T-cell (primary cell): ENCODE results near the gene MROH8. TPM values are rescaled to one million over a fixed set of nuclear protein-coding genes. Genes with fewer than 3 reads are reported as not detected.

Experiments
- ATAC-seq, 4 experiments: fragments of 200-7000 bp in 3 of 4; fragments of 150-1000 bp in 1 of 4; cut with Tn5 transposase; replicated peaks in 1 of 4; 1 replicate in 3 of 4; 2 replicates in 1 of 4; pipeline ENCODE4 v1.10.0; 2021; ENCODE audit warnings: moderate library complexity in 3 of 4, mild to moderate bottlenecking in 2 of 4, moderate number of reproducible peaks in 1 of 4
- CTCF ChIA-PET, 2 donors: fragments of 300-600 bp; sonication (Branson Sonifier 250); formaldehyde crosslinking; loops; one replicate each; lab custom pipeline; 2022; ENCODE audit warnings: antibody characterized with exemption in 2 of 2; lab: Charles Lee
- POLR2A ChIA-PET, 2 donors: fragments of 300-600 bp; sonication (Branson Sonifier 250); formaldehyde crosslinking; loops; one replicate each; lab custom pipeline; 2022; ENCODE audit warnings: antibody characterized with exemption in 2 of 2; lab: Charles Lee
- DNase-seq, 35 experiments: peaks; one replicate each; pipeline versions ENCODE4 v3.0.0 to v3.0.0-alpha.2; 2013 to 2023
- H3K27ac ChIP-seq: one replicate; pipeline ENCODE4 v1.5.1; 2013; ENCODE audit warnings: low read length
- H3K27me3 ChIP-seq, 2 experiments: replicated peaks in 1 of 2; 1 replicate in 1 of 2; 2 replicates in 1 of 2; pipeline versions ENCODE4 v1.6.1 to v1.7.0; 2013; ENCODE audit warnings: low read length in 1 of 2, mixed read lengths in 1 of 2; ENCODE audit not compliant: control insufficient read depth in 2 of 2, insufficient read depth in 2 of 2; ENCODE audit errors: extremely low read depth in 1 of 2
- H3K36me3 ChIP-seq, 2 donors: 1 replicate in 1 of 2; 2 replicates in 1 of 2; pipeline versions ENCODE4 v1.6.1 to v1.7.0; 2013; ENCODE audit warnings: low read length in 1 of 2; ENCODE audit not compliant: control insufficient read depth in 2 of 2, insufficient read depth in 1 of 2; ENCODE audit errors: extremely low read depth in 1 of 2
- H3K4me1 ChIP-seq, 2 experiments: 1 replicate in 1 of 2; 2 replicates in 1 of 2; pipeline versions ENCODE4 v1.6.1 to v1.7.0; 2013; ENCODE audit warnings: low read length in 2 of 2, mixed read lengths in 1 of 2; ENCODE audit not compliant: insufficient read depth in 2 of 2, control insufficient read depth in 1 of 2; ENCODE audit errors: extremely low read depth in 1 of 2
- H3K4me3 ChIP-seq, 2 donors: 1 replicate in 1 of 2; 2 replicates in 1 of 2; pipeline versions ENCODE4 v1.5.1 to v1.7.0; 2013; ENCODE audit warnings: mild to moderate bottlenecking in 2 of 2, low read length in 1 of 2, moderate library complexity in 1 of 2; ENCODE audit not compliant: control insufficient read depth in 1 of 2; ENCODE audit errors: extremely low read depth in 1 of 2
- H3K9me3 ChIP-seq: 2 replicates; pipeline ENCODE4 v1.7.0; 2013
- H3K27ac Mint-ChIP-seq, 2 donors: one replicate each; pipeline ENCODE4 v1.8.0; 2020 to 2021; ENCODE audit warnings: mild to moderate bottlenecking in 2 of 2, mixed read lengths in 2 of 2
- H3K27me3 Mint-ChIP-seq, 2 donors: one replicate each; pipeline ENCODE4 v1.8.0; 2021 to 2022; ENCODE audit warnings: mixed read lengths in 2 of 2
- H3K36me3 Mint-ChIP-seq: one replicate; pipeline ENCODE4 v1.8.0; 2021; ENCODE audit warnings: mixed read lengths
- H3K4me1 Mint-ChIP-seq, 3 donors: one replicate each; pipeline ENCODE4 v1.8.0; 2020 to 2022; ENCODE audit warnings: mixed read lengths in 3 of 3, mild to moderate bottlenecking in 1 of 3
- H3K4me3 Mint-ChIP-seq, 3 donors: one replicate each; pipeline ENCODE4 v1.8.0; 2020 to 2022; ENCODE audit warnings: mild to moderate bottlenecking in 3 of 3, mixed read lengths in 3 of 3, moderate library complexity in 3 of 3
- H3K9me3 Mint-ChIP-seq, 3 donors: one replicate each; pipeline ENCODE4 v1.8.0; 2020 to 2022; ENCODE audit warnings: mixed read lengths in 3 of 3
- WGBS: methylation state at CpG from one replicate; pipeline ENCODE4 v1.1.5; 2013; ENCODE audit warnings: missing lambda C conversion rate; ENCODE audit not compliant: insufficient coverage; 5-methylcytosine and 5-hydroxymethylcytosine counted together
- total RNA-seq, 35 experiments: library from RNA in 6 of 35; stranded (reverse) in 6 of 35; fragments of 120-200 nt in 1 of 35; gene quantifications; one replicate each; pipeline versions ENCODE4 v1.2.1 to v1.2.4 and lab custom pipeline; 2013 to 2026

MROH8 gene
- total RNA-seq, 5 donors from 2014 or later (not counting 1 experiment from before 2014, with no cell fraction given), result 0.70 to 2.5 (median 1.5) TPM

GRCh38 chr20:37188787-37189186 lies 9.4 kb upstream of the MROH8 start:
- Mint-ChIP-seq H3K4me3 (no peak overlapping the region), H3K27me3 (no peaks in the 10 kb centered on the region), H3K4me1 (peaks cover 65 to 72% (median 72%) of the 10 kb centered on the region in 3 donors), H3K27ac (peak overlapping the region in 1 of 2 donors; percentile 90), H3K36me3 (peaks cover 44% of the 10 kb centered on the region), H3K9me3 (no peaks in the 10 kb centered on the region)
- peaks cover 4 to 49% of the 10 kb centered on the region in 2 donors for H3K36me3 ChIP-seq
- H3K4me1 ChIP-seq, result peaks cover 4 to 41% of the 10 kb centered on the region in 2 experiments
- no peak for DNase-seq
- no peaks in the 10 kb centered on the region for H3K27me3 ChIP-seq
- ChIA-PET CTCF (interaction anchor here (0.6 to 1.4 kb wide), 4 partner anchors 9 to 181 kb away, joined by 3 to 10 read pairs (median 4); partner anchors contain the start of genes MROH8 (in 1 of the 2) and RPN2 (in 1 of the 2)), POLR2A (no interaction called here)
- no peak overlapping the region for H3K4me3 ChIP-seq
- no CpG with 5 or more reads among the region's 7 CpGs for WGBS
- ATAC-seq, result no peak
- H3K27ac ChIP-seq, result no peak overlapping the region
- no peaks in the 10 kb centered on the region for H3K9me3 ChIP-seq

GRCh38 chr20:37185686-37186085 lies 6.3 kb upstream of the MROH8 start:
- CTCF ChIA-PET, result no interaction called here
- POLR2A ChIA-PET, result no interaction called here

GRCh38 chr20:37179683-37180524 lies 556 bp upstream of the MROH8 start:
- H3K36me3 Mint-ChIP-seq, result peaks cover 9% of the 10 kb centered on the region
- no peak for ATAC-seq

More at GRCh38 chr20:37185686-37186085, 6.3 kb upstream of the MROH8 start:
- no peak overlapping the region for H3K4me3 Mint-ChIP-seq
- H3K9me3 Mint-ChIP-seq, result no peaks in the 10 kb centered on the region
- no peak overlapping the region for H3K4me3 ChIP-seq
- H3K4me1 ChIP-seq, result peaks cover 6 to 40% of the 10 kb centered on the region in 2 experiments
- no peak for DNase-seq
- 89% methylated on average over 5 of the region's 5 CpGs for WGBS
- peaks cover 70 to 75% (median 74%) of the 10 kb centered on the region in 3 donors for H3K4me1 Mint-ChIP-seq
- ATAC-seq, result no peak
- peaks cover 39% of the 10 kb centered on the region for H3K36me3 Mint-ChIP-seq
- H3K27me3 ChIP-seq, result no peaks in the 10 kb centered on the region
- peaks cover under 1 to 56% of the 10 kb centered on the region in 2 donors for H3K36me3 ChIP-seq
- no peaks in the 10 kb centered on the region for H3K9me3 ChIP-seq
- H3K27me3 Mint-ChIP-seq, result no peaks in the 10 kb centered on the region
- peak overlapping the region; percentile 16 to 43 for H3K27ac Mint-ChIP-seq
- no peak overlapping the region for H3K27ac ChIP-seq

GRCh38 chr20:37172836-37173235 lies 6.5 kb downstream of the MROH8 start:
- Histone ChIP-seq H3K4me1 (peaks cover 0 to under 1% of the 10 kb centered on the region in 2 experiments), H3K9me3 (no peaks in the 10 kb centered on the region), H3K4me3 (no peak overlapping the region), H3K36me3 (no peaks in the 10 kb centered on the region), H3K27me3 (no peaks in the 10 kb centered on the region), H3K27ac (no peak overlapping the region)
- H3K9me3 Mint-ChIP-seq, result no peaks in the 10 kb centered on the region
- WGBS, result 86% methylated on average over 1 of the region's 4 CpGs
- ATAC-seq, result no peak
- H3K36me3 Mint-ChIP-seq, result peaks cover 10% of the 10 kb centered on the region
- H3K4me1 Mint-ChIP-seq, result peaks cover 0 to 1% (median under 1%) of the 10 kb centered on the region in 3 donors
- no peak overlapping the region for H3K27ac Mint-ChIP-seq
- ChIA-PET CTCF (interaction anchor here in 1 of 2 donors (0.6 kb wide), 1 partner anchor 27 kb away, joined by 3 read pairs; no protein-coding TSS in a partner anchor), POLR2A (interaction anchor here in 1 of 2 donors (0.6 to 0.7 kb wide), 2 partner anchors 53 to 62 kb away, joined by 7 to 9 read pairs; no protein-coding TSS in a partner anchor)
- H3K27me3 Mint-ChIP-seq, result no peaks in the 10 kb centered on the region
- no peak for DNase-seq
- H3K4me3 Mint-ChIP-seq, result no peak overlapping the region

More at GRCh38 chr20:37179683-37180524, 556 bp upstream of the MROH8 start:
- H3K9me3 Mint-ChIP-seq, result no peaks in the 10 kb centered on the region
- CTCF ChIA-PET, result interaction anchor here (0.6 to 2.1 kb wide), 4 partner anchors 9 to 354 kb away, joined by 3 to 23 read pairs (median 6); no protein-coding TSS in a partner anchor
- 0% methylated on average over 9 of the region's 15 CpGs for WGBS
- H3K4me1 ChIP-seq, result peaks cover 12 to 39% of the 10 kb centered on the region in 2 experiments
- H3K27ac Mint-ChIP-seq, result peak overlapping the region; percentile 83 to 94
- H3K4me3 ChIP-seq, result peak overlapping the region; percentile 89 to 98
- H3K4me1 Mint-ChIP-seq, result peaks cover 49 to 52% (median 51%) of the 10 kb centered on the region in 3 donors
- POLR2A ChIA-PET, result no interaction called here
- no peaks in the 10 kb centered on the region for H3K9me3 ChIP-seq
- H3K36me3 ChIP-seq, result peaks cover 0 to 19% of the 10 kb centered on the region in 2 donors
- H3K4me3 Mint-ChIP-seq, result peak overlapping the region; percentile 96 to 99 (median 98)
- no peak overlapping the region for H3K27ac ChIP-seq
- DNase-seq, result no peak
- no peaks in the 10 kb centered on the region for H3K27me3 Mint-ChIP-seq
- H3K27me3 ChIP-seq, result no peaks in the 10 kb centered on the region

GRCh38 chr20:37166867-37167266 lies 12.5 kb downstream of the MROH8 start:
- no peaks in the 10 kb centered on the region for H3K27me3 ChIP-seq
- WGBS, result no CpG with 5 or more reads among the region's 5 CpGs
- H3K4me3 ChIP-seq, result no peak overlapping the region
- no peaks in the 10 kb centered on the region for H3K36me3 ChIP-seq
- ChIA-PET CTCF (interaction anchor here in 1 of 2 donors (1.0 kb wide), 1 partner anchor 123 kb away, joined by 4 read pairs; no protein-coding TSS in a partner anchor), POLR2A (interaction anchor here in 1 of 2 donors (0.5 kb wide), 1 partner anchor 488 kb away, joined by 4 read pairs; no protein-coding TSS in a partner anchor)
- no peak for ATAC-seq
- H3K4me3 Mint-ChIP-seq, result no peak overlapping the region
- no peak overlapping the region for H3K27ac Mint-ChIP-seq
- peaks cover 14% of the 10 kb centered on the region for H3K36me3 Mint-ChIP-seq
- no peaks in the 10 kb centered on the region for H3K9me3 Mint-ChIP-seq
- no peaks in the 10 kb centered on the region for H3K9me3 ChIP-seq
- no peak for DNase-seq
- no peak overlapping the region for H3K27ac ChIP-seq
- no peaks in the 10 kb centered on the region for H3K4me1 ChIP-seq
- H3K27me3 Mint-ChIP-seq, result no peaks in the 10 kb centered on the region
- H3K4me1 Mint-ChIP-seq, result no peaks in the 10 kb centered on the region

- DNase-seq (no peak), ATAC-seq (no peak)
- no CpG with 5 or more reads among the region's 1 CpG for WGBS
- ChIA-PET POLR2A (no interaction called here), CTCF (no interaction called here)
- no peaks in the 10 kb centered on the region for H3K27me3 Mint-ChIP-seq
- no peak overlapping the region for H3K27ac Mint-ChIP-seq
- peaks cover 11% of the 10 kb centered on the region for H3K36me3 Mint-ChIP-seq
- no peaks in the 10 kb centered on the region for H3K4me1 Mint-ChIP-seq
- no peaks in the 10 kb centered on the region for H3K27me3 ChIP-seq
- H3K9me3 ChIP-seq, result no peaks in the 10 kb centered on the region
- H3K4me1 ChIP-seq, result no peaks in the 10 kb centered on the region
- H3K4me3 ChIP-seq, result no peak overlapping the region
- no peak overlapping the region for H3K27ac ChIP-seq
- no peak overlapping the region for H3K4me3 Mint-ChIP-seq
- no peaks in the 10 kb centered on the region for H3K36me3 ChIP-seq
- no peaks in the 10 kb centered on the region for H3K9me3 Mint-ChIP-seq
These were observed 14.3 kb downstream of the MROH8 start for GRCh38 chr20:37165031-37165430.
